ENCODE data around the gene EEF2. TPM values are rescaled to one million over a fixed set of nuclear protein-coding genes. Genes with fewer than 3 reads are reported as not detected.
"Not testable (repeated sequence)": the region's sequence is repeated elsewhere in the genome, so short reads cannot be mapped to it uniquely, and the experiment has no call there.

EEF2 gene
- total RNA-seq, 4 donors from 2014 or later = 1,701 to 2,714 (median 2,440) TPM

DNA sequence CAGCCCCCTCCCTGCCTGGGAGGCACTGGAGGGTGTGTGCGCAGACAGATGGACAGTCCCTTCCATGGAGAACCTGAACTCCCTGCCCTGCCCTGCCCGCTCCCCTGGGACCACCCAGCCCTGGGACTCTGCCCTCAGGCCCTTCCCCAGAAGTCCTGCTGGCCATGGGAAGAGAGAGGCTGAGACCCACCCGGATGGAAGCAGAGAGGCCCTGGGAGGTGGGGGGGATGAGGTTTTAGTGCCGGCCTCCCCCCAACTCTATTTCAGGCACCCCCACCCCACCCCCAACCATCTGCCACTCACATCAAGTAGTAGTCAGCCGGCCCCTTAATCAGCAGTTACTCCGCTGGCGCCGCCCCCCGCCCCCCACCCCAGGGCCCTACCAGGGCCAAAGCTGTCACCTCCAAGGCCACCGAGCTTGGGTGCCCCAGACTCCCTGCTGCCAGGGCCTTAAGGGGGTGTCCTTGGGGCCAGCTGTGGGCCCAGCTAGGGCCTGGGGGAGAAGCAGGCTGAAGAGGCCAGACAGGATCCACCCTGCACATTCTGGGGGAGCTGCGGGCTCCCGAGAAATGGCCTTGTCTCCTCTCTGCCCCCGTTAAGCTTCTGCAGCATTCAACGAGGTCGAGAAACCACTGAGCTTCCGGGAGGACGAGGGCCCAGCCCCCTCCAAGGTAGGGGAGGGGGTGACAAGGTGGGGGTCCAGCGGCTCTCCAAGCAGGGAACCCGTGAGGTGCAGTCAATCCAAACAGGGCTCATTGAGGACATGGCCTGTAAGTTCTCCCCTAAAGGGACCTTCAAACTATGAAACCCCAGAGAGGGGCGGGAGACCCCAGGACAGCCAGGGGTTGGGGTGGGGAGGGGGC is 35.0 kb downstream of the EEF2 start:
- no peaks in the 10 kb centered on the region for H3K27me3 ChIP-seq
- H3K4me1 ChIP-seq = peaks cover 39 to 55% of the 10 kb centered on the region in 2 donors
- no peaks in the 10 kb centered on the region for H3K36me3 ChIP-seq
- DNase-seq = peak in 1 of 2 donors; percentile 57
- peak in 1 of 2 donors; percentile 9 for TF ChIP-seq POLR2A (IDR thresholded peaks at IDR 0.05)
- TF ChIP-seq, protein P1, sequence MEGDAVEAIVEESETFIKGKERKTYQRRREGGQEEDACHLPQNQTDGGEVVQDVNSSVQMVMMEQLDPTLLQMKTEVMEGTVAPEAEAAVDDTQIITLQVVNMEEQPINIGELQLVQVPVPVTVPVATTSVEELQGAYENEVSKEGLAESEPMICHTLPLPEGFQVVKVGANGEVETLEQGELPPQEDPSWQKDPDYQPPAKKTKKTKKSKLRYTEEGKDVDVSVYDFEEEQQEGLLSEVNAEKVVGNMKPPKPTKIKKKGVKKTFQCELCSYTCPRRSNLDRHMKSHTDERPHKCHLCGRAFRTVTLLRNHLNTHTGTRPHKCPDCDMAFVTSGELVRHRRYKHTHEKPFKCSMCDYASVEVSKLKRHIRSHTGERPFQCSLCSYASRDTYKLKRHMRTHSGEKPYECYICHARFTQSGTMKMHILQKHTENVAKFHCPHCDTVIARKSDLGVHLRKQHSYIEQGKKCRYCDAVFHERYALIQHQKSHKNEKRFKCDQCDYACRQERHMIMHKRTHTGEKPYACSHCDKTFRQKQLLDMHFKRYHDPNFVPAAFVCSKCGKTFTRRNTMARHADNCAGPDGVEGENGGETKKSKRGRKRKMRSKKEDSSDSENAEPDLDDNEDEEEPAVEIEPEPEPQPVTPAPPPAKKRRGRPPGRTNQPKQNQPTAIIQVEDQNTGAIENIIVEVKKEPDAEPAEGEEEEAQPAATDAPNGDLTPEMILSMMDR (IDR thresholded peaks at IDR 0.05 in 4 of 5, conservative IDR thresholded peaks at IDR 0.05 in 1 of 5) = no peak
- ATAC-seq = no peak
- intact Hi-C loops (cut with DNase I; ENCODE audit: low total_unique reads) = loop anchor here (2.0 to 10.0 kb wide), 2 partner anchors 17 to 565 kb away; partner anchors contain the start of genes NMRK2 and PLIN4
- H3K9me3 ChIP-seq = no peaks in the 10 kb centered on the region
- in situ Hi-C loops (cut with MboI; ENCODE audit: low sequenced_read_pairs in 4 of 4) = no loop called here
- peak overlapping the region; percentile 74 to 85 (median 80) for H3K4me3 ChIP-seq
- H3K27ac ChIP-seq = peak overlapping the region; percentile 98 to 99 (median 99)

GRCh38 chr19:3949294-3949693 is 36.0 kb downstream of the EEF2 start:
- in situ Hi-C loops (cut with MboI; ENCODE audit: low sequenced_read_pairs in 4 of 4) (no loop called here), intact Hi-C loops (cut with DNase I; ENCODE audit: low total_unique reads) (no loop called here)
- H3K9me3 ChIP-seq = no peaks in the 10 kb centered on the region
- peak overlapping the region; percentile 98 to 99 (median 99) for H3K27ac ChIP-seq
- DNase-seq (peak in 1 of 2 donors; percentile 55), ATAC-seq (no peak)
- no peaks in the 10 kb centered on the region for H3K36me3 ChIP-seq
- TF ChIP-seq, protein P1 (IDR thresholded peaks at IDR 0.05 in 4 of 5, conservative IDR thresholded peaks at IDR 0.05 in 1 of 5) = no peak
- peak in 1 of 2 donors; percentile 9 for TF ChIP-seq POLR2A (IDR thresholded peaks at IDR 0.05)
- H3K27me3 ChIP-seq = no peaks in the 10 kb centered on the region
- H3K4me1 ChIP-seq = peaks cover 41 to 46% of the 10 kb centered on the region in 2 donors
- H3K4me3 ChIP-seq = peak overlapping the region; percentile 74 to 85 (median 80)

GRCh38 chr19:3947316-3947933 is 37.8 kb downstream of the EEF2 start:
- H3K27me3 ChIP-seq; H3K9me3 ChIP-seq; H3K4me3 ChIP-seq; DNase-seq; in situ Hi-C loops (cut with MboI; ENCODE audit: low sequenced_read_pairs in 4 of 4); intact Hi-C loops (cut with DNase I; ENCODE audit: low total_unique reads); H3K36me3 ChIP-seq; ATAC-seq: not testable (repeated sequence)
- H3K4me1 ChIP-seq = peaks cover 33 to 39% of the 10 kb centered on the region in 2 donors
- H3K27ac ChIP-seq = peak overlapping the region; percentile 98 to 99 (median 99)

GRCh38 chr19:3945838-3946237 is 39.4 kb downstream of the EEF2 start:
- peak; percentile 21 to 52 for ATAC-seq
- H3K4me1 ChIP-seq = peaks cover 24 to 33% of the 10 kb centered on the region in 2 donors

More at GRCh38 chr19:3945838-3946237, 39.4 kb downstream of the EEF2 start:
- Histone ChIP-seq H3K27ac (peak overlapping the region; percentile 98 to 99 (median 99)), H3K9me3 (no peaks in the 10 kb centered on the region), H3K27me3 (no peaks in the 10 kb centered on the region), H3K4me3 (no peak overlapping the region), H3K36me3 (no peaks in the 10 kb centered on the region)
- in situ Hi-C loops (cut with MboI; ENCODE audit: low sequenced_read_pairs in 4 of 4) (no loop called here), intact Hi-C loops (cut with DNase I; ENCODE audit: low total_unique reads) (no loop called here)
- DNase-seq = peak in 1 of 2 donors; percentile 66
- TF ChIP-seq, protein P1 (IDR thresholded peaks at IDR 0.05 in 4 of 5, conservative IDR thresholded peaks at IDR 0.05 in 1 of 5) = no peak
- TF ChIP-seq POLR2A (IDR thresholded peaks at IDR 0.05) = peak; percentile 22 to 40
